Gastroesophageal sphincter (tissue), 4 donors: Measurements from ENCODE around the gene YY2. TPM values are rescaled to one million over a fixed set of nuclear protein-coding genes. Genes with fewer than 3 reads are reported as not detected.

Source experiments
- ATAC-seq: fragments of 150-250 bp; one replicate; pipeline ENCODE4 v1.9.1; 2016; ENCODE audit warnings: mild to moderate bottlenecking, moderate library complexity
- H3K27ac ChIP-seq, 4 donors: fragments of 200-600 bp; sonication (generic) in 3 of 4; 1 replicate in 3 of 4; 2 replicates in 1 of 4; pipeline ENCODE4 v1.5.1; 2016 to 2019
- H3K27me3 ChIP-seq: fragments of 200-600 bp; sonication (generic); one replicate; pipeline ENCODE4 v1.5.1; 2019
- H3K36me3 ChIP-seq, 2 donors: fragments of 200-600 bp; sonication (generic); one replicate each; pipeline ENCODE4 v1.5.1; 2019; ENCODE audit warnings: control low read depth in 1 of 2
- H3K4me1 ChIP-seq, 3 donors: fragments of 200-600 bp; sonication (generic); 1 replicate in 2 of 3; 2 replicates in 1 of 3; pipeline ENCODE4 v1.5.1; 2016 to 2019; ENCODE audit warnings: control low read depth in 2 of 3
- H3K4me3 ChIP-seq, 2 donors: fragments of 200-600 bp; sonication (generic); one replicate each; pipeline ENCODE4 v1.5.1; 2019; ENCODE audit warnings: mild to moderate bottlenecking in 1 of 2, moderate library complexity in 1 of 2
- H3K9me3 ChIP-seq, 3 donors: fragments of 200-600 bp; sonication (generic); one replicate each; pipeline ENCODE4 v1.5.1; 2017 to 2019; ENCODE audit warnings: control low read depth in 2 of 3
- EP300 ChIP-seq: sonication (generic); formaldehyde crosslinking; IDR thresholded peaks from one replicate; pipeline ENCODE4 v1.6.1; 2017; ENCODE audit warnings: antibody characterized with exemption, mild to moderate bottlenecking
- POLR2A ChIP-seq, 2 donors: fragments of 450-650 bp; IDR thresholded peaks; one replicate each; pipeline ENCODE4 v1.6.1; 2017; ENCODE audit warnings: antibody characterized with exemption in 2 of 2, mild to moderate bottlenecking in 2 of 2, moderate library complexity in 1 of 2
- POLR2AphosphoS5 ChIP-seq: sonication (generic); formaldehyde crosslinking; IDR thresholded peaks from one replicate; pipeline ENCODE4 v1.6.1; 2017; ENCODE audit warnings: antibody characterized with exemption
- WGBS, 2 donors: methylation state at CpG; one replicate each; pipeline ENCODE4 v1.1.5; 2018; ENCODE audit warnings: low coverage in 1 of 2; 5-methylcytosine and 5-hydroxymethylcytosine counted together
- small RNA-seq, 4 donors: library from RNA; depleted of rRNA; stranded (forward); fragments of <200 nt; gene quantifications; one replicate each; pipeline ENCODE3, GENCODE V24; 2016
- total RNA-seq, 4 donors: library from RNA; depleted of rRNA; stranded (reverse); fragments of >200 nt; gene quantifications; one replicate each; pipeline ENCODE4 v1.1.0, GENCODE V29; 2016
- TF ChIP-seq, protein P1 (sequence below), 4 experiments: fragments of 200-600 bp in 2 of 4; fragments of 450-650 bp in 2 of 4; sonication (generic) in 1 of 4; IDR thresholded peaks; one replicate each; pipeline ENCODE4 v1.5.1; 2017 to 2019; ENCODE audit warnings: antibody characterized with exemption in 4 of 4, mild to moderate bottlenecking in 2 of 4, moderate library complexity in 2 of 4

The YY2 gene
- total RNA-seq, 4 donors from 2014 or later: 0.42 to 2.4 (median 1.7) TPM

DNA sequence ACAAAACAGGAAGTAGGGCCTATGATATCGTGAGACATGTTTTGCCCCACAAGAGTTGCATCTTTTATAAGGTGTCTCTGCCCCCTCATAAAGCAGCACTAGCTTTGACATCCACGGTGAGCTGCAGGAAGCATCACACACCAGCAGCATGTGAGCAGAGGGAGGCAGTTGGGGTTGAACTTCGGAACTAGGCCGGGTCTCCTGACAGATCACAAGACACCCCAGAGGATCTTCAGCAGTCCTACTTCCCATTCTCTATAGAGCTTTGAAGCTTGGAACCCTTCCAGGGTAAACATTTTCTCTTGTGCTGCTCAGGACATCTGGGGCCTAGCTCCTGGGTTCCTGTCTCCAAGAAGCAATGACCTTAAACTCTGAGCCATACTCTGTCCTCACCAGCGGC lies 27.5 kb downstream of the YY2 start:
- TF ChIP-seq POLR2AphosphoS5 (no peak), POLR2A (IDR thresholded peaks at IDR 0.05) (no peak), EP300 (no peak)
- TF ChIP-seq, protein P1, sequence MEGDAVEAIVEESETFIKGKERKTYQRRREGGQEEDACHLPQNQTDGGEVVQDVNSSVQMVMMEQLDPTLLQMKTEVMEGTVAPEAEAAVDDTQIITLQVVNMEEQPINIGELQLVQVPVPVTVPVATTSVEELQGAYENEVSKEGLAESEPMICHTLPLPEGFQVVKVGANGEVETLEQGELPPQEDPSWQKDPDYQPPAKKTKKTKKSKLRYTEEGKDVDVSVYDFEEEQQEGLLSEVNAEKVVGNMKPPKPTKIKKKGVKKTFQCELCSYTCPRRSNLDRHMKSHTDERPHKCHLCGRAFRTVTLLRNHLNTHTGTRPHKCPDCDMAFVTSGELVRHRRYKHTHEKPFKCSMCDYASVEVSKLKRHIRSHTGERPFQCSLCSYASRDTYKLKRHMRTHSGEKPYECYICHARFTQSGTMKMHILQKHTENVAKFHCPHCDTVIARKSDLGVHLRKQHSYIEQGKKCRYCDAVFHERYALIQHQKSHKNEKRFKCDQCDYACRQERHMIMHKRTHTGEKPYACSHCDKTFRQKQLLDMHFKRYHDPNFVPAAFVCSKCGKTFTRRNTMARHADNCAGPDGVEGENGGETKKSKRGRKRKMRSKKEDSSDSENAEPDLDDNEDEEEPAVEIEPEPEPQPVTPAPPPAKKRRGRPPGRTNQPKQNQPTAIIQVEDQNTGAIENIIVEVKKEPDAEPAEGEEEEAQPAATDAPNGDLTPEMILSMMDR (IDR thresholded peaks at IDR 0.05): no peak
- peak; percentile 41 for ATAC-seq
- 90% methylated on average over 3 of the region's 5 CpGs; no CpG with 5 or more reads in 1 of the 2 donors for WGBS, 2 donors
- Histone ChIP-seq H3K4me1 (no peaks in the 10 kb centered on the region), H3K9me3 (no peaks in the 10 kb centered on the region), H3K4me3 (no peak overlapping the region), H3K27me3 (no peaks in the 10 kb centered on the region), H3K27ac (no peak overlapping the region), H3K36me3 (peaks cover 0 to 20% of the 10 kb centered on the region in 2 donors)

DNA sequence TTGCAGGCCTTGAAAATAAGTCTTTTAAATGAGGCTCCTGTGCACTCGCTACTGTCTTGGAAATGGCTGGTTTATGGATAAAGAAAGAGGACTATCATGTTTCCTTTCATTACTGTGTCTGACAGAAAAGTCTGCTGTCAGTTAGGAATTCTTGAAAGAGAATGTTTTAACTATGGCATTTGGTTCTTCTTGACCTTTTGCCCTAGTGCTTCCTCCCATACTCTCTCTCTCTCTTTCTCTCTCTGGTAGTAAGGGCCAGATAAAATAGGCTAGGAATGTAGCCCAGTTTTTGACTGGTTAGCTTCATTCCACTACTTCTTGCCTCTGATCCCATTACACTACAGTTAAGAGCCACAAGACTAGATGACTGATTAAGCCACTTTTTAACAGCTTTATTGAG lies 29.8 kb downstream of the YY2 start:
- 67 to 100% methylated on average over 1 of the region's 1 CpG for WGBS, 2 donors
- TF ChIP-seq, protein P1 (IDR thresholded peaks at IDR 0.05): no peak
- TF ChIP-seq EP300 (no peak), POLR2AphosphoS5 (no peak), POLR2A (IDR thresholded peaks at IDR 0.05) (no peak)
- H3K9me3 ChIP-seq: no peaks in the 10 kb centered on the region
- H3K27ac ChIP-seq: no peak overlapping the region
- no peak for ATAC-seq
- H3K36me3 ChIP-seq: peaks cover 0 to 7% of the 10 kb centered on the region in 2 donors
- no peak overlapping the region for H3K4me3 ChIP-seq
- no peaks in the 10 kb centered on the region for H3K4me1 ChIP-seq
- H3K27me3 ChIP-seq: no peaks in the 10 kb centered on the region

DNA sequence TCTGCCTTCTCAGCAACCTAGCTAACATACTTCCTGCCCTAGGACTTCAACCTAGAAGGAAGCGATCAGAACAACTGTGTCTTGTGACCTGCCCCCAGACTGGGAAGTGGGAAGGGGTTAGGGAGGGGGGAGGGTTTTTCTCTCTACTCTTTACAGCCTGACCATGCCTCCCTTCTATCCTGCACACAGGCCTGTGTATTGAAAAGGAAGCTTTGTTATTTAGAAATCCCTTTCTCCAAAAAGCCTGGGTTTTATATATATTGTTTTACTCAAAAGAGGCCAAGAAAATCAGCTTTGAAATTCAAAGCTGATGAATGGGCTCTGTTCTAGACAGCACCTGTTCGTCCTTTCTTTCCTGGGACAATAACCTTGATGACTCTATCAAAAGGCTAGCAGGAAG lies 49.5 kb downstream of the YY2 start:
- Histone ChIP-seq H3K36me3 (no peaks in the 10 kb centered on the region), H3K4me3 (no peak overlapping the region), H3K9me3 (no peaks in the 10 kb centered on the region), H3K4me1 (peaks cover 0 to 5% (median 0%) of the 10 kb centered on the region in 3 donors), H3K27me3 (no peaks in the 10 kb centered on the region), H3K27ac (no peak overlapping the region)
- ATAC-seq: no peak
- WGBS, 2 donors: 55 to 83% methylated on average over 1 of the region's 2 CpGs
- TF ChIP-seq EP300: no peak
- no peak for TF ChIP-seq POLR2AphosphoS5
- TF ChIP-seq POLR2A (IDR thresholded peaks at IDR 0.05): no peak
- TF ChIP-seq, protein P1 (IDR thresholded peaks at IDR 0.05): no peak

DNA sequence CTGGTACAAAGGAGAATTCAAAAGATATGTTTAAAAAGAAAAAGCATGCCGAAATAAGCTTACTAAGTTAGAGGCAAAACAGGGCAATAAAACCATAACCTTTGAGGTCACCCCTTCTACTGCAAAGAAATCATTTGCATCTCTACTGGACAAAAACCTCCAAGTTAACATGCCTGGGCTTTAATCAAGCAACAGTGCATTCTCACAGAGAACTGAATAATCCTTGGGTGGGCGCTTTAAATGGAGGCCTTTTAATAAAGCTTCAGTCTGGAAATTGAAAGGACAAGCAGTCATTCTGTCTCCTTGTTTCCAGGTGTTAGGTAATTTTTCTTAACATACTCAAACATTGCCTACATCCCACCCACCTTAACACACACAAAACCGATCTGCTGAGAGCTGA lies 50.2 kb downstream of the YY2 start:
- WGBS, 2 donors: 83 to 100% methylated on average over 1 to 3 of the region's 3 CpGs
- Histone ChIP-seq H3K27ac (no peak overlapping the region), H3K4me3 (no peak overlapping the region), H3K27me3 (no peaks in the 10 kb centered on the region), H3K4me1 (peaks cover 0 to 5% (median 0%) of the 10 kb centered on the region in 3 donors), H3K36me3 (no peaks in the 10 kb centered on the region), H3K9me3 (no peaks in the 10 kb centered on the region)
- ATAC-seq: no peak
- TF ChIP-seq, protein P1 (IDR thresholded peaks at IDR 0.05): no peak
- TF ChIP-seq POLR2AphosphoS5: no peak

DNA sequence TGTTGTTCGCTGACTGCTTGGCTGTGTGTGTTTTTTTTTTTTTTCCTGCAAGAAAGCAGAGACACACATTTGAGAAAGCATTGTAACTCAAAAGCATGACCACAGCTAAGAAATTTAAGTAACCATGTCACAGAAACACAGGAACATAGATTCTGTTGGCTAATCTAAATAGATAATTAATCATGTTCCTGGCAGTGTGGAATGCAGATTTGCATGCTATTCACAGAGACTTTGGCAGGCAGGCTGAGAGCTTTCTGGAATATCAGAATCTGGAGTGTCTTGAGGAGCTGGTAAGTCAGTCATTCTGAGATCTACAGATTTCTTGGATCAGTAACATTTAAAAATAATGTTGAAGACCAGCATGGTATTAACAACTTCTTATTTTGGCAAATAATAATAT lies 51.5 kb downstream of the YY2 start:
- TF ChIP-seq, protein P1 (IDR thresholded peaks at IDR 0.05): no peak
- TF ChIP-seq POLR2AphosphoS5: no peak
- no peaks in the 10 kb centered on the region for H3K27me3 ChIP-seq
- peaks cover 0 to 5% (median 0%) of the 10 kb centered on the region in 3 donors for H3K4me1 ChIP-seq
- WGBS, 2 donors: 69 to 83% methylated on average over 1 of the region's 1 CpG
- H3K9me3 ChIP-seq: no peaks in the 10 kb centered on the region
- no peak overlapping the region for H3K27ac ChIP-seq
- ATAC-seq: no peak
- H3K4me3 ChIP-seq: no peak overlapping the region
- no peaks in the 10 kb centered on the region for H3K36me3 ChIP-seq

Small RNA genes lying within 50 kb of the gene (small RNA-seq; reads per million reads assigned to genes)
- 0 reads per million in 4 donors for gene U73479.1

Other genes with a start within 250 kb of the YY2 start
- gene KLHL34, start 197.7 kb upstream of the YY2 start, total RNA-seq: under 1 TPM in 3 of 4 donors, not detected in 1; 0.16 to 0.73 (median 0.67) TPM
- 10 to 100 TPM; 14.8 to 32.5 (median 29.0) TPM for gene SMPX, start 97.9 kb upstream of the YY2 start, total RNA-seq
- 10 to 100 TPM in 2 of 4 donors, 1 to 10 TPM in 2; 7.7 to 13.5 (median 10.1) TPM for gene MBTPS2, start 16.4 kb upstream of the YY2 start, total RNA-seq
- gene SMS, start 84.7 kb downstream of the YY2 start, total RNA-seq: 10 to 100 TPM; 77.7 to 85.5 (median 83.6) TPM
- 1 to 10 TPM in 1 of 4 donors, under 1 TPM in 3; 0.40 to 1.1 (median 0.67) TPM for gene PHEX, start 176.3 kb downstream of the YY2 start, total RNA-seq